BJ (cell line): ENCODE data around the gene KLRD1. TPM values are rescaled to one million over a fixed set of nuclear protein-coding genes. Genes with fewer than 3 reads are reported as not detected.

ENCODE experiments used
- CTCF ChIA-PET: fragments of 350-600 bp; formaldehyde crosslinking; extraction: SDS; loops from one replicate; lab custom pipeline; 2021; ENCODE audit warnings: antibody characterized with exemption, inconsistent platforms; lab: Yijun Ruan, JAX
- POLR2A ChIA-PET: fragments of 300-600 bp; sonication (Branson Sonifier 250); formaldehyde crosslinking; extraction: SDS; loops from one replicate; lab custom pipeline; 2021; ENCODE audit warnings: antibody characterized with exemption; lab: Charles Lee
- DNase-seq: peaks from one replicate; pipeline ENCODE4 v3.0.0-alpha.2; 2011; ENCODE audit warnings: low read depth
- H3K27me3 ChIP-seq: 2 replicates; pipeline ENCODE4 v1.6.0; 2011; ENCODE audit warnings: low read length; ENCODE audit not compliant: control insufficient read depth, insufficient read depth
- H3K36me3 ChIP-seq: 2 replicates; pipeline ENCODE4 v1.5.1; 2011; ENCODE audit warnings: low read length; ENCODE audit not compliant: control insufficient read depth, insufficient read depth
- H3K4me3 ChIP-seq: 2 replicates; pipeline ENCODE4 v1.5.1; 2011; ENCODE audit warnings: low read depth, mild to moderate bottlenecking, control low read depth, low read length
- polyA minus RNA-seq: library from RNA; depleted of rRNA, polyadenylated mRNA; stranded (reverse); fragments of >200 nt; gene quantifications from 2 replicates; pipeline ENCODE4 v1.2.3, GENCODE V29; 2011; rRNA and poly(A)+ RNA removed
- polyA plus RNA-seq: library from polyadenylated mRNA; depleted of rRNA; stranded (reverse); fragments of >200 nt; gene quantifications from 2 replicates; pipeline ENCODE4 v1.2.3, GENCODE V29; 2011; rRNA removed
- TF ChIP-seq, protein P1 (sequence below): IDR thresholded peaks from 2 replicates; pipeline ENCODE4 v1.5.1; 2011; ENCODE audit warnings: low read depth, mild to moderate bottlenecking, control low read depth, inconsistent platforms, low read length, moderate library complexity; ENCODE audit not compliant: insufficient read depth

The KLRD1 gene, protein sequence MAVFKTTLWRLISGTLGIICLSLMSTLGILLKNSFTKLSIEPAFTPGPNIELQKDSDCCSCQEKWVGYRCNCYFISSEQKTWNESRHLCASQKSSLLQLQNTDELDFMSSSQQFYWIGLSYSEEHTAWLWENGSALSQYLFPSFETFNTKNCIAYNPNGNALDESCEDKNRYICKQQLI
- polyA plus RNA-seq (0.13 and 0.74 TPM in 2 replicates), polyA minus RNA-seq (0.24 and 0.26 TPM in 2 replicates)

DNA sequence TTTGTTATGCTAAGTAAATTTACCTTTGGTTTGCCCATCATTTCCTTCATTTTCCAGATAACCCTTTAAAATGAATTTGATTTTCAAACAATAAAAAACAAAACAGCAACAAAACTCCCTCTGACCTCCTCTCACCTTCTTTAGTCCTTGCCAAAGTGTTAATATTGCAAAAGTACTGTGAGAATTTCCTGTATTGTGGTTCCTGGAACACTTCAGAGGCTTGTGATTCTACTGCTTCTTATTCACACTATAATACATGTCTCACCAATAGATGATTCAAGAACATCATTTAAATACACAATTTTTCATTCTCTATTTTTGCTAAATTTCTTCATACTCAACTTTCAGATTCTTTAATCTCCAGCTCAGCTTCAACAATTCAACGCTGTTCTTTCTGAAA lies at the start of gene KLRD1:
Gene KLRD1 (plus strand): TSS at position 241 of the 400 bp plus-strand sequence. CDS start 208 bp downstream, outside the sequence.
- Histone ChIP-seq H3K4me3 (no peak within 1 kb of the TSS), H3K36me3 (no peaks in the 10 kb centered on the region), H3K27me3 (no peaks in the 10 kb centered on the region)
- CTCF ChIA-PET: interaction anchor here (0.9 to 1.7 kb wide), 2 partner anchors 15 to 23 kb away, joined by 3 read pairs; no protein-coding TSS in a partner anchor
- DNase-seq: no peak
- POLR2A ChIA-PET: no interaction called here
- TF ChIP-seq, protein P1, sequence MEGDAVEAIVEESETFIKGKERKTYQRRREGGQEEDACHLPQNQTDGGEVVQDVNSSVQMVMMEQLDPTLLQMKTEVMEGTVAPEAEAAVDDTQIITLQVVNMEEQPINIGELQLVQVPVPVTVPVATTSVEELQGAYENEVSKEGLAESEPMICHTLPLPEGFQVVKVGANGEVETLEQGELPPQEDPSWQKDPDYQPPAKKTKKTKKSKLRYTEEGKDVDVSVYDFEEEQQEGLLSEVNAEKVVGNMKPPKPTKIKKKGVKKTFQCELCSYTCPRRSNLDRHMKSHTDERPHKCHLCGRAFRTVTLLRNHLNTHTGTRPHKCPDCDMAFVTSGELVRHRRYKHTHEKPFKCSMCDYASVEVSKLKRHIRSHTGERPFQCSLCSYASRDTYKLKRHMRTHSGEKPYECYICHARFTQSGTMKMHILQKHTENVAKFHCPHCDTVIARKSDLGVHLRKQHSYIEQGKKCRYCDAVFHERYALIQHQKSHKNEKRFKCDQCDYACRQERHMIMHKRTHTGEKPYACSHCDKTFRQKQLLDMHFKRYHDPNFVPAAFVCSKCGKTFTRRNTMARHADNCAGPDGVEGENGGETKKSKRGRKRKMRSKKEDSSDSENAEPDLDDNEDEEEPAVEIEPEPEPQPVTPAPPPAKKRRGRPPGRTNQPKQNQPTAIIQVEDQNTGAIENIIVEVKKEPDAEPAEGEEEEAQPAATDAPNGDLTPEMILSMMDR: no peak

DNA sequence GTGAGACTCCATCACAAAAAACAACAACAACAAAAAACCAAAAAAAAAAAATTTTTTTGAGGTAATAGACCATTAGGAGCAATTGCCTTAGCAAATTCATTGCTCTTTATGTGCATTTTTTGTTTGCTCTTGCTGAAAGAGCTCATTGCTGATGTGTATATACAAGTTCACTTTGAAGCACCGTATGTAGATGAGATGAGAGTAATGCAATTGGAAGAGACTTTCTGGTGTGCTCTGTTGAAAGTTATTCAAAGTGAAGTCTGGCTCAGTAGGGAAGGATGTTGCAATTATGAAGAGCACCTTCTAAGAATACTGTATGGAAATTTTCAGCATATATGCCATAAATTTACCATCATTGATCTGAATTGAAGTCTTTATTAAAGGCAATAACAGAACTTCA lies 46.7 kb upstream of the KLRD1 start:
- ChIA-PET POLR2A (no interaction called here), CTCF (interaction anchor here (0.6 to 1.0 kb wide), 2 partner anchors 25 to 1283 kb away, joined by 3 to 5 read pairs; no protein-coding TSS in a partner anchor)
- TF ChIP-seq, protein P1: no peak
- no peaks in the 10 kb centered on the region for H3K36me3 ChIP-seq
- no peaks in the 10 kb centered on the region for H3K27me3 ChIP-seq
- DNase-seq: no peak
- H3K4me3 ChIP-seq: no peak overlapping the region

DNA sequence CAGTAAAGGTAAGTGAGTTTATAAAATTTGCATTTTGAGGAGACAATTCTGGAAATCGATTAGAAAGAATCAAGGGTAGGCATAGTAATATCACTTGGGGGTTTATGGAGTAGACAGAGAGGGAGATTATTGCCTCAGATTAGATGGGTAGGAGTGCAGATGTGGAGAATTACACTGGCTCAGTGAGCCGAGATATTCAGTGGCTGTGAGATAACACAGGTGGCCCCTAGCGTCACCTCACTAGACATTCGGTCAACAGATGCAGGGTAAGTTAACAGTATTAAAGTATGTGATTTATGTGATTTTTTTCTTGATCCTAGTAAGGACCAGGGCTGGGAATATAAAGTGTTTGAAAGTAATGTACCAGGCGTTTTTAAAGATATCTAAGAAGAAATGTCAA lies 39.6 kb upstream of the KLRD1 start:
- ChIA-PET CTCF (interaction anchor here (1.5 kb wide), 1 partner anchor 55 kb away, joined by 3 read pairs; no protein-coding TSS in a partner anchor), POLR2A (no interaction called here)
- H3K27me3 ChIP-seq: no peaks in the 10 kb centered on the region
- TF ChIP-seq, protein P1: no peak
- H3K4me3 ChIP-seq: no peak overlapping the region
- no peak for DNase-seq
- no peaks in the 10 kb centered on the region for H3K36me3 ChIP-seq

DNA sequence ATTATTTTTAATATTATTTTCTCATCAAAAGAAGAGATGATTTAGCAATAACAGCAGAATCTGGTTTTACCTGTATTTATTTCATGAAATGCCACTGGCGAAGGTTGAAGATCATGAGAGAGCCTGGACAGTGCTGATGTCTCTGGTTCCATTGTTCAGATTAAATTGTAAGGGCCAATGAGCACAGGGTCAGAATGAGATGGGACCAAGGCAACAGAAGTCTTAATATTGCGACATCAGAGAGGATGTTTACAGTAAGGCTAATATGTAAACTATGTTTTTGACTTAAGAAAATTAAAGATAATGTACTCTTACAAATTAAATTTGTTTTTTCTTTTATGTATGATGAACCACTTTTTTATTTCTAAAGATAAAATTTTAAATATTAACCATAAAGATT lies 35.2 kb upstream of the KLRD1 start:
- H3K36me3 ChIP-seq: no peaks in the 10 kb centered on the region
- no peak for DNase-seq
- ChIA-PET CTCF (no interaction called here), POLR2A (no interaction called here)
- no peak overlapping the region for H3K4me3 ChIP-seq
- TF ChIP-seq, protein P1: no peak
- no peaks in the 10 kb centered on the region for H3K27me3 ChIP-seq

DNA sequence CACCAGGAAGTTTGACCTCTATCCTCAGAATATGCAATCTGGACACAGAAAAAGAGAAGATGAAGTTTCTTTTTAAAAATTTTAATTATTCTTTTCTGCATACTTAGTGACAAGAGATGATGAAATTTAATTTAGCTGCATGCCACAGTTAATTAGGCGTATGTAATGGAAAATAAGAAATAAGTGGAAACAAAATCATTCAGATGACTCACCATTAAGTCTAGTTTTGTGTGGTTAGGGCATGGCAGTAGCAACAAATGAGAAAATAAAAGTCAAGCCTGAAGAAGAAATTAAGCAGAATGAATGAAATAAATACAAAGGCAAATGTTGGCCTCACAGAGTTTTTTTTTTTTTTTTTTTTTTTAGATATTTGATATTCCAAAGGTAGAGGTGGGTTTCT lies 30.9 kb upstream of the KLRD1 start:
- no peak for DNase-seq
- TF ChIP-seq, protein P1: no peak
- CTCF ChIA-PET: no interaction called here
- Histone ChIP-seq H3K27me3 (0 out of 2 replicates have a peak, but pooled peaks cover 1% of the 10 kb centered on the region), H3K36me3 (no peaks in the 10 kb centered on the region), H3K4me3 (no peak overlapping the region)
- POLR2A ChIA-PET: no interaction called here
